ENCODE measurements around the gene ERMARD. TPM values are rescaled to one million over a fixed set of nuclear protein-coding genes. Genes with fewer than 3 reads are reported as not detected.

Gene ERMARD
- total RNA-seq, 1 donor from 2014 or later: 35.6 TPM

DNA sequence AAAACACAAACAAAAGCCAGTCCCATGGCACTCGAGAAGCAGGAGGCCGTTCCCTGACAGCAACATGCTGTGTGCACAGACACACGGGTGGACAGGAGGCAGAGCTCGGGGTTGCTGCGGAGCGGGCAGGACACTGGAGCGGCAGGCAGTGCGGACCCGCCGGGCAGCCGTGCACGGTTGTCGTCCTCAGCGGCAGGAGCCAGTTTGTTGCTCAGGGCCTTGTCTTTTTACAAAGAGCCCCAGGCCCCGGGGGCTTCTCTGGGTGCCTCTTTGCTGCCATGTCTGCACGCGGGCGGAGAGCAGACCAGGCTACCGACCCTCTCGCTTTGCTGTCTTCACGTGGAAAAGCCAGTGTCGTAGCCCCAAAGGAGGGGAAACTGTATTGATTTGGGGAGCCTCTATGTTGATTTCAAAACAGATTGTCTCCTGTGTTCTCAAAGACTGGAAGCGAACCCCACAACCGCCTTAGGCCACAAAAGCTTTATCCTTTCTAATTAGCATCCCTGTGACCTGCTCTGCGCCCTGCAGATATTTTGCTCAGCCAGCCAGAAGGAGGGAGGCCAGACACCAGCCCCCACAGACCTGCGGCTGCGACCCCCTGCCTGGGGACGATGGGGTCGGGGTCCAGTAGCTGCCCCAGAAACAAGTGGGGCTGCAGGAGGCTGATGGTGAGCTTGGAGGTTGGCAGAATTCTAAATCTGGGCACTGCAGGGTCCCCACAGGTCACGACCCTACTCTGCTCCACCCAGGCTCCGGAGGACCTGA is 50.2 kb downstream of the ERMARD start:
- no peak for DNase-seq (ENCODE audit: low spot score)

DNA sequence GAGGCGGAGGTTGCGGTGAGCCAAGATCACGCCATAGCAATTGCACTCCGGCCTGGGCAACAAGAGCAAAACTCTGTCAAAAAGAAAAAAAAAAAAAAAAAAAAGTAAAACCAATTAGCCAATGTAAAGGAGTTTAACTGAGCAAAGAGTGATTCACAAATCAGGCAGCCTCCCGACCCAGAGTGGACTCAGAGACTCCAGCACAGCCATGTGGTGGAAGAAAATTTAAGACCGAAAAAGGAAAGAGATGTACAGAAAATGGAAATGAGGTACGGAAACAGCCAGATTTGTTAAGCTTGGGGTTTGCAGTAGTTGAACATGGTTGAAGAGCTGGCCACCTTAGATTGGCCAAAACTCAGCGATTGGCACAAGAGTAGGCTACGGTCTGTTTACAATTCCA is 51.4 kb downstream of the ERMARD start:
- DNase-seq (ENCODE audit: low spot score): no peak

DNA sequence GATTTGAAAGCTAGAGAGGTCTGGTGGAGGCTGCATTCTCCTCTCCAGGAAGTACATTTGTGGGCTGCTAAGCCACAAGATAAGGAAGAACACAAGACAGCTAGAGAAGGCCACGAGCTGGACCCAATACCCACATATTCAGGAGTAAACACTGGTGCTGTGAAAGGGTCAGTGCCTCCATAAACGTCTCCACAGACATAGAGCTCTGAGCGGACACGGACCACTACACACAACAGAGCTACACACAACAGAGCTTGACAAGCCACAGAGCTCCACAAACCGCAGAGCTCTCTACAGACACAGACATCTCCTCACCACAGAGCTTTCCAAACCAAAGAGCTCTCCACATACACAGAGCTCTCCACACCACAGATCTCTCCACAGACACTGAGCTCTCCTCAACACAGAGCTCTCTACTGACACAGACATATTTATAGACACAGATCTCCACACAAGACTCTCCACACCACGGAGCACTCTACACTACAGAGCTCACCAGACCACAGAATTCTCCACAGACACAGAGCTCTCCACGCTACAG is 51.9 kb downstream of the ERMARD start:
- no peak for DNase-seq (ENCODE audit: low spot score)

DNA sequence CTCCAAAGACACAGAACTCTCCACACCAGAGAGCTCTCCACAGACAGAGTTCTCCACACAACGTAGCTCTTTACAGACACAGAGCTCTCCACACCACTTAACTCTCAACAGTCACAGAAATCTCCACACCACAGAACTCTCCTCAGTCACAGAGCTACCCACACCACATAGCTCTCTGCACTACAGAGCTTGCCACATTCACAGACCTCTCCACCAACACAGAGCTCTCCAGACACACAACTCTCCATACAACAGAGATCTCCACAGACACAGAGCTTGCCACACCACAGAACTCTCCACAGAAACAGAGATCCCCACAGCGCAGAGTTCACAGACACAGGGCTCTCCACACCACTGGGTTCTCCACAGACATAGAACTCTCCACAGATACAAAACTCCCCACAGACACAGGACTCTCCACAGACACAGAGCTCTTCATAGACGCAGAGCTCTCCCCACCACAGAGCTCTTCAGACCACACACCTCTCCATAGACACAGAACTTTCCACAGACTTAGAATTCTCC is 52.5 kb downstream of the ERMARD start:
- DNase-seq (ENCODE audit: low spot score): no peak

DNA sequence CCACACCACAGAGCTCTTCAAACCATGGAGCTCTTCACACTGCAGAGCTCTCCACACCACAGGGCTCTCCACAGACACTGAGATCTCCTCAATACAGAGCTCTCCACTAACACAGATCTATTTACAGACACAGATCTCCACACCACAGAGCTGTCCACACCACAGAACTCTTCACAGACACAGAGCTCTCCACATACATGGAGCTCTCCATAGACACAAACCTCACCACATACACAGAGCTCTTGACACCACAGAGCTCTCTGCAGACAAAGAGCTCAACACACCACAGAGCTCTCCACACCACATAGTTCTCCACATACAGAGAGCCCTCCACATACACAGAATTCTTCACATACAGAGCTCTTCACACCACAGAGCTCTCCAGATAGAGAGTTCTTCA is 53.0 kb downstream of the ERMARD start:
- no peak for DNase-seq (ENCODE audit: low spot score)

DNA sequence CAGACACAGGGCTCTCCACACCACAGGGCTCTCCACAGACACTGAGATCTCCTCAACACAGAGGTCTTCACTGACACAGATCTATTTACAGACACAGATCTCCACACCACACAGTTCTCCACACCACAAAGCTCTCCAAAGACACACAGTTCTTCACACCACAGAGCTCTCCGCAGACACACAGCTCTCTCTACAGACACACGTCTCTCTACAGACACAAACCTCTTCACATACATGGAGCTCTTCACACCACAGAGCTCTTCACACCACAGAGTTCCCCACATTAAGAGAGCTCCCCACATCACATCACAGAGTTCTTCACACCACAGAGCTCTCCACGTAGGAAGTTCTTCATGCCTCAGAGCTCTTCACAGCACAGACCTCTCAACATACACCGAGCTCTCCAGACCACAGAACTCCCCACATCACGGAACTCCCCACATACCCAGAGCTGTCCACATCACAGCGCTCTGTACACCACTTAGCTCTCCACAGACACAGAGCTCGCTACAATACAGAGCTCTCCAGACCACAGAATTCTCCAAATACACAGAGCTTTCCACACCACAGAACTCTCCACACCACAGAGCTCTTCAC is 53.9 kb downstream of the ERMARD start:
- DNase-seq (ENCODE audit: low spot score): no peak

DNA sequence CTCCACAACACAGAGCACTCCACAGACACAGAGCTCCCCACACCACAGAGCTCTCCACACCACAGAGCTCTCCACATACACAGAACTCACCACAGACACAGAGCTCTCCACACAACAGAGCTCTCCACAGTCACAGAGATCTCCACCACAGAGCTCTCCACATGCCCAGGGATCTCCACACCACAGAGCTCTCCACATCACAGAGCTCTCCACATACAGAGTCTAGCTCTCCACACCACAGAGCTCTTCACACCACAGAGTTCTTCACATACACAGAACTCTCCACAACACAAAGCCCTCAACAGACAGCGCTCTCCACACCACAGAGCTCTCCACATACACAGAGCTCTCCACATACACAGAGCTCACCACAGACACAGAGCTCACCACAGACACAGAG is 55.3 kb downstream of the ERMARD start:
- DNase-seq (ENCODE audit: low spot score): no peak

DNA sequence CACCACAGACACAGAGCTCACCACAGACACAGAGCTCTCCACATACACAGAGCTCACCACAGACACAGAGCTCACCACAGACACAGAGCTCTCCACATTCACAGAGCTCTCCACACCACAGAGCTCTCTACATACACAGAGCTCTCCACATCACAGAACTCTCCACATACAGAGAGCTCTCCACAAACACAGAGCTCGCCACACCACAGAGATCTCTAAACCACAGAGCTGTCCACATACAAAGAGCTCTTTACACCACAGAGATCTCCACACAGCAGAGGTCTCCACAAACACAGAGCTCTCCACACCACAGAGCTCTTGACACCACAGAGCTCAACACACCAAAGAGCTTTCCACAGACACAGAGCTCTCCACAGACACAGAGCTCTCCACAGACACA is 55.8 kb downstream of the ERMARD start:
- DNase-seq (ENCODE audit: low spot score): no peak

DNA sequence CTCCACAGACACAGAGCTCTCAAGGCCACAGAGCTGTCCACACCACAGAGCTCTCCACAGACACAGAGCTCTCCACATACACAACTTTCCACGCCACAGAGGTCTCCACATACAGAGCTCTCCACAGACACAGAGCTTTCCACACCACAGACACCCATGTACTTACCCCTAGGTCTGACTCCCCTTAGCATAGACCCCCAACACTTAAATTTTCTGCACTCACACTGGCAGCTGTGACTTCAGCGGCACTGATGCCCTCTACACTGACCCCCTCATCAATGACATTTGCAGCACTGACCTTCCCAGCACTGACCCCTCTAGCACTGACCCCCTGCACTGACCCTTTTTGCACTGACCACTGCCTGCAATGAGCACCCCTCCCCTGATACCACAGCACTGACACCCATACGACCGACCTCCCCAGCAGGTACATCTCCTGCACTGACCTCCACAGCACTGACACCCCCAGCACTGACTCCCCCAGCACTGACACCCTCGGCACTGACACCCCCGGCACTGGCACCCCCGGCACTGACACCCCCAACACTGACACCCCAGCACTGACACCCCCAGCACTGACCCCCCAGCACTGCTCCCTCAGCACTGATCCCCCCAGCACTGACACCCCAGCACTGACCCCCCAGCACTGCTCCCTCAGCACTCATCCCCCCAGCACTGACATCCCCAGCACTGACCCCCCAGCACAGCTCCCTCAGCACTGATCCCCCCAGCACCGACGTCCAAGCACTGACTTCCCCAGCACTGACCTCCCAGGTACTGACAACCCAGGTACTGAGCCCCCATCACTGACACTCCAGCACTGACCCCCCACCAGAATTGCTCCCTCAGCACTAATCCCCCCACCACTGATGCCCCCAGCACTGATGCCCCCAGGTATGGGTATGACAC is 56.5 kb downstream of the ERMARD start:
- DNase-seq (ENCODE audit: low spot score): no peak

DNA sequence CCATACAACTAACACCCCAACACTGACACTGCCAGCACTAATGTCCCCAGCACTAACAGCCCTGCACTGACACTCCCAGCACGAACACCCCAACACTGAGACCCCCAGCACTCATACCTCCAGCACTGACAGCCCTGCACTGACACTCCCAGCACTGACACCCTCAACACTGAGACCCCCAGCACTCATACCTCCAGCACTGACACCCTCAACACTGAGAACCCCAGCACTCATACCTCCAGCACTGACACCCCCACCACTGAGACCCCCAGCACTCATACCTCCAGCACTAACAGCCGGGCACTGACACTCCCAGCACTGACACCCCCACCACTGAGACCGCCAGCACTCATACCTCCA is 57.2 kb downstream of the ERMARD start:
- DNase-seq (ENCODE audit: low spot score): no peak

DNA sequence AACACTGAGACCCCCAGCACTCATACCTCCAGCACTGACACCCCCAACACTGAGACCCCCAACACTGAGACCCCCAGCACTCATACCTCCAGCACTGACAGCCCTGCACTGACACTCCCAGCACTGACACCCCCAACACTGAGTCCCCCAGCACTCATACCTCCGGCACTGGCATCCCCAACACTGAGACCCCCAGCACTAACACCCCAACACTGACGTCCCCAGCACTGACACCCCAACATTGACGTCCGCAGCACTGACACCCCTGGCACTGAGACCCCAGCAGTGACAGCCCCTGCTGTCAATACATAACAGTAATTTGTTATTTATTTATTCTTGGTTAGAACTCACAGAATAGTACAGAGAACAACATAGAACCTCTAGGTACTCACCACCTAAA is 58.0 kb downstream of the ERMARD start:
- DNase-seq (ENCODE audit: low spot score): no peak

DNA sequence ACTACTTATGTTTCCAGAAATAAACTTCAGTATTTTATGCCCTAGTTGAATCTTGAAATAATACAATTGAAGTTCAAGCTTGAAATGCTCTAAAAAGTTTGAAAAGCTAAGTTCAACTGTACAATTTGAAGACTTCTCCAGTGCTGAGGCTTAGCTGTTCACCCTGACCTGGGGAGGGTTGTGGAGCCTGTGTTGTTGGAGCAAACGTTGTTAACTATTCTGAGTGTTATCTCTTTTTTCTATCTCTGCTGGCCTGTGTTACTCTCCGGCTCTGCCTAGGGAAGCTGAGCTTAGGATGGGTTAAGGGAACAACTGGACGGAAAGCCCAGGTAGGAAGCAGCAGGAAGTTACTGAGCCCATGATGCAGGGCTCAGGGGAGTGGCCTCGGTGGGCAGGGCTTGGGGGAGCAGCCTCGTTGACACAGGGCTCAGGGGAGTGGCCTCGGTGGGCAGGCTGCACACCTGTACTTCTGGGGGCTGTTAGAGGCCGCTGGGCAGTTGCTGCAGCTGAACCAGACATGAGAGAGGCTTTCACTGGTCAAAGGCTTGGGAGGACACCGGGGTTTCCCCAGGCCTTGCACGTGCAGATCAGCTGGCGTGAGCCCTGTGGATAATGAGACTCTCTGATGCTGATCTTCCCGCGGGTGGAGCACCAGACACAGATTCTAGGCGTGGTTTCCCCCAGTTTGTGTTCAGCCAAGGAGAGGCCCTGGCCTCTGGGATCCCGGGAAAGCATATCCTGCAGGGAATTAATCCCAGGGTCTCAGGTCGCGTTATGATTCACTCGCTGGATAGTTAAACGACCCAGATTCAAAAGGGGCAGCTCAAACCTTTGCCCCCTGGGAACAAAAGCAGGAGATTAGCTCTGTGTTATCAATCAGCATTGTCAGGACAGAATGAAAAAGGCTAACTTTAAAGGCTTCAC is 58.9 kb downstream of the ERMARD start:
- no peak for DNase-seq (ENCODE audit: low spot score)

DNA sequence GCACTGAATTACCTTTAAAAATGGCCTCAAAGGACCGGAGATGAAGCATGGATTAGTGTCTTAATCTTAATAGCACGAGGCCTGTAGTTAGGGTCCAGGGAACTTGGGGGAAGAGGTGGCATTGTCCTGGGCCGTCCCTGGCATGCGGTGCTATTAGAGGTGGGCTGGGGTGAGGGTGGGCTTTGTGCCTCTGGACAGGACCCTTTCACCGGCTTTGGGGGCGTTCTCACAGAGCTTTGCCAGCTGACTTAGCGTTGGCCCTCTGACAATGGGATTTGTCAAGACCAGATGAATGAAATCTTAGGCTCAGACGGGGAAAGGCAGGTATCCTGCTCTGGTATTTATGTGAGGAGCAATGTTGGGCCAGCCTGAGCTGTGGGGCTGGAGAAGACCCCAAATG is 59.6 kb downstream of the ERMARD start:
- no peak for DNase-seq (ENCODE audit: low spot score)

DNA sequence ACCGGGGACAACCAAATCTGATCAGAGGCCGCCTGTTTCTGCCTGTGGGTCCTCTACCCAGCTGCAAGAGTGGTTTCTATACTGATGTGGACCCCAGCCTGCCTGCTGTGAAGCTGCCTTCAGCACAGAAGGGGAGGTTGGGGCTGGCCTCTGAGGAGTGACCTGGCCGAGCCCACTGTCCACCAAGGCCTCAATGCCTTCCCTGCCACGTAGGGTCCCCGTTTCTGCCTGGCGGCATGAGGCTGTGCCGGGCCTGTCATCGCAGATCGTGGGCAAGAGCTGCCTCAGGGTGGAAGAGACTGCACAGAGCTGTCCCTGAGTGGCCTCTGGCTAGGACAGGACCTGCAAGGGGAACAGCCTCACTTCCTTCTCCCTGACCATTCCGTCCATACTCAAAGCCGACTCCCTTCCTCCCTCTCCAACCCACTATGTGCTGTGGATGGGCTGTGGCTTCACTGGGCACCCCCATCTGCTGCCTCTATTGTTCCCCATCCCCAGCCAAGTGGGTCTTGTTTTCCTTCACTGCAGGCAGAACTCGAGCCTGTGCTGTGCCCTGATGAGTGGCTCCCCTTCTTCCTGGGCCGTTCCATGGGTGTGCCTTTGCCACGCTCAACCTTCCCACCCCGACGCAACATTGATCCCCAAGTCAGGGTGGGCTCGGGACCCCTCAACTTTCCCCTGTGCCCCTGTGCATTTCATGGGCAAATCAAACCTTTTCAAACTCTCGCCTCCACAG is 60.3 kb downstream of the ERMARD start:
- no peak for DNase-seq (ENCODE audit: low spot score)

DNA sequence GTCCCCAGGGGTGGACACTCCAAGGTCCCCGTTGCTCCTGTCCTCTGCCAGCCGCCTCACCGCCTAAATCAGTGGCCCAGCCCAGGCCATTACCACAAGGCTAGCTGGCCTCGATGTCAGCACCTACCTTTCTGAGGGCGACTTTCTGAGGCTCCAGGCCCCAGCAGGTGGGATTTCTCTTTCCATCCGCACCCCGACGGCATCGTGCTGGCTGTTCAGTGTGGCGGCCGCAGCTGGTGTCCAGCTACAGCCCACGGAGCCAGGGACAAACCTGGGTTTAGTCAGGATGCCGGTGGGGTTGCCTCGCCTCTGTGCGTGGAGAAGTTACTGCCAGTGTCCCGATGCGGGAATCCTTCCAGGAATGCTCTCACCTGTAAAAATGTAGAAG is 60.8 kb downstream of the ERMARD start:
- no peak for DNase-seq (ENCODE audit: low spot score)

DNA sequence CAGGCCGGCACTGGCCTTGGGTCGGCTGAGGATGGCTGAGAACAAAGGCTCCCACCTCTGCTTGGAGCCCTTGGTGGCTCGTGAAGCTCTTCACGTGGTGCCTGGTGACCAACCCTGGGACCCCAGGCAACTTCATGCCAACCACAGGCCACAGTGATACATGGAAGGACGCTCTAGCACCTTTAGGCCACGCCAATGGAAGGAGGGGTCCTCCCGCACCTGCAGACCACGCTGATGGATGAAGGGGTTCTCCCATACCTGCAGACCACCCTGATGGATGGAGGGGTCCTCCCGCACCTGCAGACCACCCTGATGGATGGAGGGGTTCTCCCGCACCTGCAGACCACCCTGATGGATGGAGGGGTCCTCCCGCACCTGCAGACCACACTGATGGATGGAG is 62.5 kb downstream of the ERMARD start:
- no peak for DNase-seq (ENCODE audit: low spot score)

DNA sequence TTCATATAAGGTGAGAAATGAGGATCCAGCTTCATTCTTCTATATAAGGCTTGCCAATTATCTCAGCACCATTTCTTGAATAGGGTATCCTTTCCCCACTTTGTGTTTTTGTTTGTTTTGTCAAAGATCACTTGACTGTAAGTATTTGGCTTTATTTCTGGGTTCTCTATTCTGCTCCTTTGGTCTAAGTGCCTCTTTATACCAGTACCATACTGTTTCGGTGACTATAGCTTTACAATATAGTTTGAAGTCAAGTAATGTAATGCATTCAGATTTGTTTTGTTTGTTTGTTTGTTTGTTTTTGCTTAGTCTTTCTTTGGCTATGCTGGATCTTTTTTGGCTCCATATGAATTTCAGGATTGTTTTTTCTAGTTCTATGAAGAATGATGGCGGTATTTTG is 64.6 kb downstream of the ERMARD start:
- no peak for DNase-seq (ENCODE audit: low spot score)

DNA sequence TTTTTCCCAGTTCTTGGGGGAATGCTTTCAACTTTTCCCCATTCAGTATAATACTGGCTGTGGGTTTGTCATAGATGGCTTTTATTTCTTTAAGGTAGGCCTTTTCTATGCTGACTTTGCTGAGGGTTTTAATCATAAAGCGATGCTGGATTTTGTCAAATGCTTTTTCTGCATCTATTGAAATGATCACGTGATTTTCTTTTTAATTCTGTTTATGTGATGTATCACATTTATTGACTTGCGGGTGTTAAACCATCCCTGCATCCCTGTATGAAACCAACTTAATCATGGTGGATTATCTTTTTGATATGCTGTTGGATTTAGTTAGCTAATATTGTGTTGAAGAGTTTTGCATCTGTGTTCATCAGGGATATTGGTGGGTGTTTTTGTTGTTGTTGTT is 65.6 kb downstream of the ERMARD start:
- no peak for DNase-seq (ENCODE audit: low spot score)

DNA sequence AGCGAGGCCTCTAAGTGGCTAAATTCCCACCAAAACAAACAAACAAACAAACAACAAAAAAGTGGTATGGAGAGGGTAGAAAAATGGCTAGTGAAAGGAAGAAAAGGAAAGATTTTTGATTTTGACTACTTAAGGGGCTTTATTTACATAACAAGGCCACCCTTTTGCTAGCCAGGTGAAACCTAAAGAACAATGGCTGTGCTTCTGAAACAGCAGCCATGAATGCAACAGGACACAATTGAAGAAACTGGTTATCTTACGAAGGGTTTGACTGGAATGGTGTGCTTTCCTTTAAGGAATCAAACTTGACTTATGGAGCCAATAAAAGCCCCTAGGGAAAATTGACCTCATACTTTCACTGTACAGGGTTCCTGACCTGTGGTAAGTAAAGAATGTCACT is 68.9 kb downstream of the ERMARD start:
- DNase-seq (ENCODE audit: low spot score): no peak

DNA sequence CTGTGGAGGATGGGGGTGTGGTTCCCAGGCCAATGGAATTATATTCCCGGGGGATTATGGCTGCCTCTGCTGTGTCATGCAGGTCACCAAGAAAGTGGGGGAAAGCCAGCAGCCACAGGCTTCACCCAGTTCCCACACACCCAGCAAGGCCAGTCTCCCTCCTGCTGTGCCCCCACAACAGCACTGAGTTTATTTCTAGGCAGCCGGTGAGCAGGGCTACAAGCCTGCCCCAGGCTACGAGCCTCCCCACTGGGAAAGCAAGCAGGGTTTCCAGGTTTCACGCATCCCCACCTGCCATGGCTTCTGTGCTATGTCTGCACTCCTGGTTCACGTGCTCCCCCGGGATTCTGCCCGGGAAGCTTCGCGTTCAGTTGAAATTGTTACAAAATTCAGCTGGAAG is 72.6 kb downstream of the ERMARD start:
- DNase-seq (ENCODE audit: low spot score): no peak
